Caco-2 (cell line): Measurements from ENCODE around the gene TSPAN18. TPM values are rescaled to one million over a fixed set of nuclear protein-coding genes. Genes with fewer than 3 reads are reported as not detected.

ENCODE experiments used
- BruUV-seq: library from RNA; stranded (reverse); fragments of 400-500 nt; replicated peaks from 2 replicates; lab custom pipeline; 2021; lab: Mats Ljungman, UMichigan
- CTCF ChIA-PET: fragments of 300-600 bp; sonication (Branson Sonifier 250); formaldehyde crosslinking; loops from one replicate; lab custom pipeline; 2022; ENCODE audit warnings: antibody characterized with exemption; lab: Charles Lee
- POLR2A ChIA-PET: fragments of 300-600 bp; sonication (Branson Sonifier 250); formaldehyde crosslinking; loops from one replicate; lab custom pipeline; 2022; ENCODE audit warnings: antibody characterized with exemption; lab: Charles Lee
- DNase-seq, 2 experiments: peaks; one replicate each; pipeline versions ENCODE4 v3.0.0 to v3.0.0-alpha.2; 2020 to 2022
- H3K27me3 ChIP-seq: replicated peaks from 2 replicates; pipeline ENCODE4 v1.6.0; 2011; ENCODE audit warnings: low read length; ENCODE audit not compliant: control insufficient read depth, insufficient read depth
- H3K36me3 ChIP-seq: 2 replicates; pipeline ENCODE4 v1.5.1; 2011; ENCODE audit warnings: low read length; ENCODE audit not compliant: control insufficient read depth, insufficient read depth
- H3K4me1 ChIP-seq: fragments of 250-450 bp; sonication (Bioruptor Pico); 2 replicates; pipeline ENCODE4 v1.5.1; 2020; ENCODE audit warnings: mild to moderate bottlenecking
- H3K4me3 ChIP-seq: 2 replicates; pipeline ENCODE4 v1.5.1; 2011; ENCODE audit warnings: low read depth, mild to moderate bottlenecking, control low read depth, low read length
- H3K9me3 ChIP-seq: fragments of 250-450 bp; sonication (Bioruptor Pico); 2 replicates; pipeline ENCODE4 v1.5.1; 2020; ENCODE audit warnings: mild to moderate bottlenecking, moderate library complexity
- H3K27ac Mint-ChIP-seq: one replicate; pipeline ENCODE4 v1.8.0; 2022; ENCODE audit warnings: mixed read lengths; ENCODE audit not compliant: unreplicated experiment
- H3K27me3 Mint-ChIP-seq: one replicate; pipeline ENCODE4 v1.8.0; 2022; ENCODE audit warnings: mixed read lengths; ENCODE audit not compliant: insufficient read depth, unreplicated experiment
- H3K36me3 Mint-ChIP-seq: one replicate; pipeline ENCODE4 v1.8.0; 2022; ENCODE audit warnings: mild to moderate bottlenecking, mixed read lengths; ENCODE audit not compliant: insufficient read depth, unreplicated experiment
- H3K4me1 Mint-ChIP-seq: one replicate; pipeline ENCODE4 v1.8.0; 2022; ENCODE audit warnings: low read depth, mixed read lengths; ENCODE audit not compliant: unreplicated experiment
- H3K4me3 Mint-ChIP-seq: one replicate; pipeline ENCODE4 v1.8.0; 2022; ENCODE audit warnings: mild to moderate bottlenecking, moderate library complexity, mixed read lengths; ENCODE audit not compliant: unreplicated experiment
- H3K9me3 Mint-ChIP-seq: one replicate; pipeline ENCODE4 v1.8.0; 2022; ENCODE audit warnings: mixed read lengths; ENCODE audit not compliant: unreplicated experiment
- intact Hi-C: fragments of 100-400 bp; cut with micrococcal nuclease; formaldehyde crosslinking; loops from one replicate; pipeline ENCODE4 v1.10.0; 2022; ENCODE audit not compliant: unreplicated experiment
- total RNA-seq: library from RNA; stranded (reverse); gene quantifications from 2 replicates; pipeline ENCODE4 v1.2.3, GENCODE V29; 2022
- TF ChIP-seq, protein P1 (sequence below), 2 experiments: fragments of 200-600 bp in 1 of 2; IDR thresholded peaks; 1 replicate in 1 of 2; 2 replicates in 1 of 2; pipeline versions ENCODE4 v1.5.1 to v1.8.0; 2011 to 2022; ENCODE audit warnings: antibody characterized with exemption in 1 of 2, control low read depth in 1 of 2, inconsistent platforms in 1 of 2, low read depth in 1 of 2, low read length in 1 of 2, mild to moderate bottlenecking in 1 of 2, moderate library complexity in 1 of 2; ENCODE audit not compliant: insufficient read depth in 1 of 2, severe bottlenecking in 1 of 2, unreplicated experiment in 1 of 2

TSPAN18 gene
- total RNA-seq, 1 experiment from 2014 or later = 7.4 TPM

DNA sequence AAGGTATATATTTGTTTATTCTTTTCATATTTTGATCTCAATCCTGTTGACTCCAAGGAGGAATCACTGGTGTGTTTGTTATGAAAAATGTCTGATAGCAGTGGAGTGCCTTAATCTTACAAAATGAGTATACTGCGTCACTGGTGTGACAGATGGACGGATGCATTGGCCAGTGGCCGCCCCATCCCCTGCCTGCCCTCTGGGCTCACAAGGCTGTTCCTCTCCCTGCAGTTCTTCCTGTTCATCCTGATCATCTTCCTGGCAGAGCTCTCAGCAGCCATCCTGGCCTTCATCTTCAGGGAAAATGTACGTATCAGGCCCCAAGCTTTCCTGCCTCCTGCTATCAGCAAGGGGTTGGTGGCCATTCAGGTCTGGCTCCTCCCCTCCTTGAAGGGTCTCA is 191.0 kb downstream of the TSPAN18 start:
- TF ChIP-seq, protein P1, sequence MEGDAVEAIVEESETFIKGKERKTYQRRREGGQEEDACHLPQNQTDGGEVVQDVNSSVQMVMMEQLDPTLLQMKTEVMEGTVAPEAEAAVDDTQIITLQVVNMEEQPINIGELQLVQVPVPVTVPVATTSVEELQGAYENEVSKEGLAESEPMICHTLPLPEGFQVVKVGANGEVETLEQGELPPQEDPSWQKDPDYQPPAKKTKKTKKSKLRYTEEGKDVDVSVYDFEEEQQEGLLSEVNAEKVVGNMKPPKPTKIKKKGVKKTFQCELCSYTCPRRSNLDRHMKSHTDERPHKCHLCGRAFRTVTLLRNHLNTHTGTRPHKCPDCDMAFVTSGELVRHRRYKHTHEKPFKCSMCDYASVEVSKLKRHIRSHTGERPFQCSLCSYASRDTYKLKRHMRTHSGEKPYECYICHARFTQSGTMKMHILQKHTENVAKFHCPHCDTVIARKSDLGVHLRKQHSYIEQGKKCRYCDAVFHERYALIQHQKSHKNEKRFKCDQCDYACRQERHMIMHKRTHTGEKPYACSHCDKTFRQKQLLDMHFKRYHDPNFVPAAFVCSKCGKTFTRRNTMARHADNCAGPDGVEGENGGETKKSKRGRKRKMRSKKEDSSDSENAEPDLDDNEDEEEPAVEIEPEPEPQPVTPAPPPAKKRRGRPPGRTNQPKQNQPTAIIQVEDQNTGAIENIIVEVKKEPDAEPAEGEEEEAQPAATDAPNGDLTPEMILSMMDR (IDR thresholded peaks at IDR 0.05; ENCODE audit: insufficient read depth in 1 of 2, low read depth in 1 of 2, low read length in 1 of 2, severe bottlenecking in 1 of 2, unreplicated experiment in 1 of 2) = no peak
- Histone ChIP-seq H3K9me3 (no peaks in the 10 kb centered on the region), H3K27me3 (no peaks in the 10 kb centered on the region), H3K36me3 (no peaks in the 10 kb centered on the region), H3K4me1 (no peaks in the 10 kb centered on the region), H3K4me3 (no peak overlapping the region)
- intact Hi-C loops = no loop called here
- no peaks in the 10 kb centered on the region for H3K36me3 Mint-ChIP-seq
- BruUV-seq = no TSS peak
- no peaks in the 10 kb centered on the region for H3K9me3 Mint-ChIP-seq
- no peak overlapping the region for H3K4me3 Mint-ChIP-seq
- ChIA-PET CTCF (no interaction called here), POLR2A (no interaction called here)
- no peaks in the 10 kb centered on the region for H3K4me1 Mint-ChIP-seq
- no peaks in the 10 kb centered on the region for H3K27me3 Mint-ChIP-seq
- no peak for DNase-seq
- H3K27ac Mint-ChIP-seq = no peak overlapping the region

GRCh38 chr11:44920451-44920850 is 193.7 kb downstream of the TSPAN18 start:
- Mint-ChIP-seq H3K27me3 (no peaks in the 10 kb centered on the region), H3K27ac (no peak overlapping the region), H3K4me3 (no peak overlapping the region), H3K9me3 (no peaks in the 10 kb centered on the region), H3K36me3 (no peaks in the 10 kb centered on the region), H3K4me1 (no peaks in the 10 kb centered on the region)
- DNase-seq = no peak
- Histone ChIP-seq H3K4me1 (no peaks in the 10 kb centered on the region), H3K4me3 (no peak overlapping the region), H3K27me3 (no peaks in the 10 kb centered on the region), H3K9me3 (no peaks in the 10 kb centered on the region), H3K36me3 (no peaks in the 10 kb centered on the region)
- POLR2A ChIA-PET = no interaction called here
- TF ChIP-seq, protein P1 (IDR thresholded peaks at IDR 0.05; ENCODE audit: insufficient read depth in 1 of 2, low read depth in 1 of 2, low read length in 1 of 2, severe bottlenecking in 1 of 2, unreplicated experiment in 1 of 2) = no peak
- BruUV-seq = no TSS peak
- CTCF ChIA-PET = no interaction called here
- intact Hi-C loops = no loop called here

DNA sequence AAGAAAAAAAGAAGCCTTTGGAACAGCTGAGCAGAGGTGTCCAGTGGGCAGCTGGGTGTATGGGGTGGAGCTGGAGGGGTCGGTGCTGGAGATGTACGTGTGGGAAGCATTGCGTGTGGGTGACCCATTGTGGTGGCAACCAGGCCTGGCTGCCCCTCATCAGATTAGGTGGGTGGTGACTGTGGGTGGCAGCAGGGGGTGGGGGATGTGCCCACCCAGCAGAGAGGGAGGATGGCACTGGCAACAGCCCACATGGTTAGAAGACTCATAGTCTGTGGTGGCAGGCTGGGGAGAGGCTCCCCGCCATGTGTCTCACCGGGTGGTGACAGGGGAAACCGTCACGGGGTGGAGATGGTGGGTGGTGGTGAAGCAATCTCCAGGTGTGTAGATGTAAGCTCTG is 196.4 kb downstream of the TSPAN18 start:
- POLR2A ChIA-PET = no interaction called here
- H3K27me3 ChIP-seq = no peaks in the 10 kb centered on the region
- intact Hi-C loops = no loop called here
- no peaks in the 10 kb centered on the region for H3K9me3 Mint-ChIP-seq
- H3K27me3 Mint-ChIP-seq = no peaks in the 10 kb centered on the region
- H3K4me3 ChIP-seq = no peak overlapping the region
- DNase-seq = no peak
- H3K36me3 Mint-ChIP-seq = no peaks in the 10 kb centered on the region
- no peak overlapping the region for H3K4me3 Mint-ChIP-seq
- CTCF ChIA-PET = no interaction called here
- TF ChIP-seq, protein P1 (IDR thresholded peaks at IDR 0.05; ENCODE audit: insufficient read depth in 1 of 2, low read depth in 1 of 2, low read length in 1 of 2, severe bottlenecking in 1 of 2, unreplicated experiment in 1 of 2) = no peak
- H3K36me3 ChIP-seq = no peaks in the 10 kb centered on the region
- no peak overlapping the region for H3K27ac Mint-ChIP-seq
- peaks cover 3% of the 10 kb centered on the region for H3K4me1 ChIP-seq
- BruUV-seq = no TSS peak
- no peaks in the 10 kb centered on the region for H3K9me3 ChIP-seq
- no peaks in the 10 kb centered on the region for H3K4me1 Mint-ChIP-seq
